ENCODE data around the gene SNTG2.

Gene SNTG2

DNA sequence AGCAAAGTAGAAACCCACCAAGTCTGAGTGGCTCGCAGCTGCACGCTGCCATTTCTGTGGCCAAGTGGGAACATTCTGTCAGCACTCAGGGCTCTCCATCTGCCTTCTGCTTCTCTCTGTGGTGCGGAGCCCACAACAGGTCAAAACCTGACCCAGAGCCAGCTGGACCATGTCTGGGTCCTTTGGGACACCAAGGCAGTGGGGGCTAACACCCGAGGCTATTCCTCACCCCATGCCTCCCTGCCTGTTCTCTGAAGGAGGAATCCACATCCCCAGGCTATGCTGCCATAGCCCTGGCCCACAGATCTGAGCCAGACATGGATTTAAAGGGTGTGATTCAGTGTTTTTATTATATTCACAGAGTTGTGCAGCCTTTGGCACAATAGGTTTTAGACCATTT is 86.4 kb downstream of the SNTG2 start:
- Histone ChIP-seq H3K27me3 (ENCODE audit: control insufficient read depth, insufficient read depth, low read length) (no peaks in the 10 kb centered on the region), H3K9me3 (ENCODE audit: control insufficient read depth, low read depth, low read length) (no peaks in the 10 kb centered on the region), H3K27ac (ENCODE audit: low read length) (no peak overlapping the region), H3K9ac (ENCODE audit: low read length) (no peak overlapping the region), H3K4me1 (ENCODE audit: control insufficient read depth, low read depth, low read length) (peaks cover 8% of the 10 kb centered on the region), H3K36me3 (ENCODE audit: control insufficient read depth, low read depth, low read length) (no peaks in the 10 kb centered on the region), H3K4me3 (ENCODE audit: low read length) (no peak overlapping the region)

DNA sequence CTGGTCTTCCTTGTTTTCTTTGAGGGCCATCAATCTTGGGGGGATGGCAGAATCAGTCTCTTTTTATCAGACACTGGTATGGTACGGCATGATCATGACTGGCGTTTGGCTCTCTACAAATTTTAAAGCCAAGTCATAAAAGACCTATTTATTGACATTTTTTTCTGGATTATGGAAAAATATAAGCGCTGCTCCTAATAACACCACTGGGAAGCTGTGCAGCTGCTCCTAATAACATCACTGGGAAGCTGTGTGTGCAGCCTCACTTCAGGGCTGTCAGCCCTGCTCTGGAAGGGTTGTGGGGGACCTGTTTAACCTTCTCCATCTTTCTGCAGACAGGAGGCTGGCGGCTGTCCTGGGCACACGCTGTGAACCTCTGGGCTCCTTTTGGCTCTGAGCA is 88.9 kb downstream of the SNTG2 start:
- Histone ChIP-seq H3K9ac (ENCODE audit: low read length) (no peak overlapping the region), H3K36me3 (ENCODE audit: control insufficient read depth, low read depth, low read length) (no peaks in the 10 kb centered on the region), H3K27me3 (ENCODE audit: control insufficient read depth, insufficient read depth, low read length) (no peaks in the 10 kb centered on the region), H3K27ac (ENCODE audit: low read length) (no peak overlapping the region), H3K4me3 (ENCODE audit: low read length) (no peak overlapping the region), H3K4me1 (ENCODE audit: control insufficient read depth, low read depth, low read length) (no peaks in the 10 kb centered on the region), H3K9me3 (ENCODE audit: control insufficient read depth, low read depth, low read length) (peaks cover 2% of the 10 kb centered on the region)

DNA sequence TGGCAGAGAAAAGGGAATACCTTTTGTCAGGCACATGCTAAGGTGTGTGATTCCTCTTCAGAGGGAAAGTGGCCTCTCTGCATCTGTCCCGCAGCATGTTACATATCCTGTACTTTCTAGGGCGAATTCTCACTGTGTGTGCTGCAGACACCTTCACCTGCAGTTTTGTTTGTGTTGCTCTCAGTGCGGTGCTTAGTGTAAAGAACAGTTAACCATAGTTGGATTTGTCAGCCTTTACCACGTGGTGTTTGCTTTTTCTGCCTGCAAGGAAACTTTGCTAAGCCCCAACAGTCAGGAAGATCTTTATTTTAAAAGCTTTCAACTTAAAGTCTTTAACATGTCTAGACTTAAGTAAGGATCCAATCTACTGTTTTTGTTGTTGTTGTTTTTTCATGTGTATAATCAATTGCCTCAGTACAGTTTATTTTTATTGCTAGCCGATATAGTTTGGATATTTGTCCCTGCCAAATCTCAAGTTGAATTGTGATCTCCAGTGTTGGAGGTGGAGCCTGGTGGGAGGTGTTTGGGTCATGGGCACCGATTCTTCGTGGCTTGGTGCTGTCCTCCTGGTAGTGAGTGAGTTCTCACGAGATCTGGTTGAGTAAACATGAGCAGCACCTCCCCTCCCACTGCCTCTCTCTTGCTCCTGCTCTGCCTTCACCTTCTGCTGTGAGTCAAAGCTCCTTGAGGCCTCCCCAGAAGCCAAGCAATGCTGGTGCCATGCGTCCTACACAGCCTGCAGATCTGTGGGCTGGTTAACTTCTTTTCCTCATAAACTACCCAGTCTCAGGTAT is 90.6 kb downstream of the SNTG2 start:
- no peak overlapping the region for H3K4me3 ChIP-seq (ENCODE audit: low read length)
- H3K9me3 ChIP-seq (ENCODE audit: control insufficient read depth, low read depth, low read length) = peaks cover 2% of the 10 kb centered on the region
- H3K4me1 ChIP-seq (ENCODE audit: control insufficient read depth, low read depth, low read length) = peaks cover 6% of the 10 kb centered on the region
- no peaks in the 10 kb centered on the region for H3K36me3 ChIP-seq (ENCODE audit: control insufficient read depth, low read depth, low read length)
- no peak overlapping the region for H3K27ac ChIP-seq (ENCODE audit: low read length)
- H3K9ac ChIP-seq (ENCODE audit: low read length) = no peak overlapping the region
- H3K27me3 ChIP-seq (ENCODE audit: control insufficient read depth, insufficient read depth, low read length) = no peaks in the 10 kb centered on the region

DNA sequence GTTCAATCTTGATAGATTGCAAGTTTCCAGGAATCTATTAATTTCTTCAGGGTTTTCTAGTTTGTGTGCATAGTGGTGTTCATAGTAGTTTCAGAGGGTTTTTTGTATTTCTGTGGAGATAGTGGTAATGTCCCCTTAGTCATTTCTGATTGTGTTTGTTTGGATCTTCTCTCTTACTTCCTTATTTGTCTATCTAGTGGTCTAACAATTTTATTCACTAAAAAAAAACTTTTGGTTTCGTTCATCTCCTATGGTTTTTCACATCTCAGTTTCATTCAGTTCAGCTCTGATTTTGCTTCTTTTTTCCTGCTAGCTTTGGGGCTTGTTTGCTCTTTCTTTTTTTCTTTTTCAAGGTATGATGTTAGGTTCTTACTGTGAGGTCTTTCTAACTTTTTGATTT is 94.5 kb downstream of the SNTG2 start:
- Histone ChIP-seq H3K27ac (ENCODE audit: low read length) (no peak overlapping the region), H3K36me3 (ENCODE audit: control insufficient read depth, low read depth, low read length) (no peaks in the 10 kb centered on the region), H3K4me3 (ENCODE audit: low read length) (no peak overlapping the region), H3K27me3 (ENCODE audit: control insufficient read depth, insufficient read depth, low read length) (no peaks in the 10 kb centered on the region), H3K9me3 (ENCODE audit: control insufficient read depth, low read depth, low read length) (peaks cover 9% of the 10 kb centered on the region), H3K9ac (ENCODE audit: low read length) (no peak overlapping the region), H3K4me1 (ENCODE audit: control insufficient read depth, low read depth, low read length) (peaks cover 11% of the 10 kb centered on the region)

DNA sequence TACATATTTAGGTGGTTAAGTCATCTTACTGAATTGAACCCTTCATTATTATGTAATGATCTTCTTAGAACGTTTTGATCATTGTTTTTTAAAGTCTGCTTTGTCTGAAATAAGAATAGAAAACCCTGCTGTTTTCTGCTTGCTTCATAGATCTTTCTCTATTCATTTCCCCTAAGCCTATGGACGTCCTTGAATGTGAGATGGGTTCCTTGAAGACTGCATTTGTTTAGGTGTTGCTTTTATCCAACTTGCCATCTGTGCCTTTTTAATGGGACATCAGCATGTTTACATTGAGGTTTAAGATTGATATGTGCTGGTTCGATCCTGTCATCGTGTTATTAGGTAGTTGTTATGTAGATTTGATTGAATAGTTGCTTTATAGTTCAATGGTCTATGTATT is 95.4 kb downstream of the SNTG2 start:
- Histone ChIP-seq H3K4me3 (ENCODE audit: low read length) (no peak overlapping the region), H3K27ac (ENCODE audit: low read length) (no peak overlapping the region), H3K36me3 (ENCODE audit: control insufficient read depth, low read depth, low read length) (no peaks in the 10 kb centered on the region), H3K9me3 (ENCODE audit: control insufficient read depth, low read depth, low read length) (peaks cover 9% of the 10 kb centered on the region), H3K27me3 (ENCODE audit: control insufficient read depth, insufficient read depth, low read length) (no peaks in the 10 kb centered on the region), H3K9ac (ENCODE audit: low read length) (no peak overlapping the region), H3K4me1 (ENCODE audit: control insufficient read depth, low read depth, low read length) (peaks cover 11% of the 10 kb centered on the region)

DNA sequence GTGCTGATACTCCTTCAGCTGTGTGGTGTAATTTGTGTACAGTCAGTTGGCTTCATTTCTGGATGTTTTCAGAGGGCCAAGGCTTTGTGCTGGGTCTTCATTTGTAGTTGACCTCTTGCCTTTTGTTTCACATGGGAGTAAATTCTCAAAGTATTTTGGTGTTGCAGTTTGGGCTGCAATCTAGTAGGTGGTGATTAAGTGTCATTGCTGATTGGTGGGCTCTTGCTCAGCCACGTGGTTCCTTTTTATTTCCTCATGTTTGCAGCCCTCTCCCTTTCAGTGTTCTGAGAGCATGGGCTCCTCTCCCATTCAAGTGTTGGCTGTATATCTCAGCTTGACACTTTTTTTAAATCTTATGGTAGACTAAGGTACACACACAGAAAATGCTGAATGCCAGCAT is 96.8 kb downstream of the SNTG2 start:
- Histone ChIP-seq H3K27ac (ENCODE audit: low read length) (no peak overlapping the region), H3K36me3 (ENCODE audit: control insufficient read depth, low read depth, low read length) (no peaks in the 10 kb centered on the region), H3K4me3 (ENCODE audit: low read length) (no peak overlapping the region), H3K9ac (ENCODE audit: low read length) (no peak overlapping the region), H3K27me3 (ENCODE audit: control insufficient read depth, insufficient read depth, low read length) (no peaks in the 10 kb centered on the region), H3K4me1 (ENCODE audit: control insufficient read depth, low read depth, low read length) (peaks cover 11% of the 10 kb centered on the region), H3K9me3 (ENCODE audit: control insufficient read depth, low read depth, low read length) (peaks cover 7% of the 10 kb centered on the region)

DNA sequence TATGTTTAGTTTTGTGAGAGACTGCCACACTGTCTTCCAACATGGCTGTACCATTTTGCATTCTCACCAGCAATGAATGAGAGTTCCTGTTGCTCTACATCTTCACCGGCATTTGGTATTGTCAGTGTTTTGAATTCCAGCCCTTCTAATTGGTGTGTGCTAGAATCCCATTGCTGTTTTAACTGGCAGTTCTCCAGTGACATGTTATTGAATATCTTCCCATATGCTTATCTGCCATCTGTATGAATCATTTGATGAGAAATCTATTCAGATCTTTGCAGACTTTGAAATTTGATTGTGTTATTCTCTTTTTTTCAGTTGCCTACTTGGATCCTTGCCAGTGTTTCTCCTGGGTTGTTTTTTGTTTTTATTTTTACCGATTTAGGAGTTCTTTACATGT is 99.0 kb downstream of the SNTG2 start:
- H3K4me1 ChIP-seq (ENCODE audit: control insufficient read depth, low read depth, low read length) = peaks cover 23% of the 10 kb centered on the region
- no peak overlapping the region for H3K27ac ChIP-seq (ENCODE audit: low read length)
- H3K9me3 ChIP-seq (ENCODE audit: control insufficient read depth, low read depth, low read length) = peaks cover 7% of the 10 kb centered on the region
- no peak overlapping the region for H3K4me3 ChIP-seq (ENCODE audit: low read length)
- no peaks in the 10 kb centered on the region for H3K27me3 ChIP-seq (ENCODE audit: control insufficient read depth, insufficient read depth, low read length)
- H3K9ac ChIP-seq (ENCODE audit: low read length) = no peak overlapping the region
- no peaks in the 10 kb centered on the region for H3K36me3 ChIP-seq (ENCODE audit: control insufficient read depth, low read depth, low read length)

DNA sequence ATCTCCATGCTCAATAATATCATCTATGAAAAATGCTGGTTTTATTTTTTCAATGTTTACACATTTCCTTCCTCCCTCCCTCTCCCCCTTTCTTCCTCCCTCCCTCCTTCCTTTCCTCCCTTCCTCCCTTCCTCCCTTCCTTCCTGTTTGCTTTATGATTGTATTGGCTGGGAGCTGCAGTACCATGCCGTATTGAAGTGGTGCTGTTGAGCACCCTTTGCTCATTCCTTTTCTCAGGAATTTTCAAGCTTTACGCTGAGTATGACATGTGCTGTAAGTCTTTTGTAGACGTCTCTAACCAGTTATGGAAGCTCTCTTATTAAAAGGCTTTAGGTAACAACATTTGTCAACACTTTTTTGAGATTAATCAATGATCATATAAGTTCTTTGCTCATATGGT is 100.4 kb downstream of the SNTG2 start:
- Histone ChIP-seq H3K4me1 (ENCODE audit: control insufficient read depth, low read depth, low read length) (peaks cover 29% of the 10 kb centered on the region), H3K9me3 (ENCODE audit: control insufficient read depth, low read depth, low read length) (peaks cover 7% of the 10 kb centered on the region), H3K27me3 (ENCODE audit: control insufficient read depth, insufficient read depth, low read length) (no peaks in the 10 kb centered on the region), H3K4me3 (ENCODE audit: low read length) (no peak overlapping the region), H3K9ac (ENCODE audit: low read length) (no peak overlapping the region), H3K27ac (ENCODE audit: low read length) (no peak overlapping the region), H3K36me3 (ENCODE audit: control insufficient read depth, low read depth, low read length) (no peaks in the 10 kb centered on the region)

DNA sequence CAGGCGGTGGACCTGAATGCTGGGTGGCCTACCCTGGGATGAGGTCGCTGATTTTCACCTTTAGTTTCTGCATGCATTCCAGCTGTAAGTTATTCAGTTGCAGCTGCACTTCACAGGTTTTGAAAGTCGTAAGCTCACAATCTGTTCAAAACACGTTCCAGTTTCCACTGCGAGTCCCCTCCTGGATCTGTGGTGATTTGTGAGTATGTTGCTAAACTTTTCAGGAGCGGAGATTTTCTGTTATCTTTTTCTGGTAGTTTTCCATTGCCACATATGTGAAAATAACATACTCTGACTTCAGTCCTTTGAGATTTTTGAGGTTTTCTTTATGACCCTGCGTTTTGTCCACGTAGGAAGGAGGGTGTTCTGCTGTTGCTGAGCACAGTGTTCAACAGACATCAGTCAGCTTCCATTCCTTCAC is 102.1 kb downstream of the SNTG2 start:
- H3K27me3 ChIP-seq (ENCODE audit: control insufficient read depth, insufficient read depth, low read length) = no peaks in the 10 kb centered on the region
- H3K9me3 ChIP-seq (ENCODE audit: control insufficient read depth, low read depth, low read length) = peaks cover 3% of the 10 kb centered on the region
- no peak overlapping the region for H3K4me3 ChIP-seq (ENCODE audit: low read length)
- H3K4me1 ChIP-seq (ENCODE audit: control insufficient read depth, low read depth, low read length) = peaks cover 22% of the 10 kb centered on the region
- H3K9ac ChIP-seq (ENCODE audit: low read length) = no peak overlapping the region
- H3K27ac ChIP-seq (ENCODE audit: low read length) = no peak overlapping the region
- H3K36me3 ChIP-seq (ENCODE audit: control insufficient read depth, low read depth, low read length) = no peaks in the 10 kb centered on the region

DNA sequence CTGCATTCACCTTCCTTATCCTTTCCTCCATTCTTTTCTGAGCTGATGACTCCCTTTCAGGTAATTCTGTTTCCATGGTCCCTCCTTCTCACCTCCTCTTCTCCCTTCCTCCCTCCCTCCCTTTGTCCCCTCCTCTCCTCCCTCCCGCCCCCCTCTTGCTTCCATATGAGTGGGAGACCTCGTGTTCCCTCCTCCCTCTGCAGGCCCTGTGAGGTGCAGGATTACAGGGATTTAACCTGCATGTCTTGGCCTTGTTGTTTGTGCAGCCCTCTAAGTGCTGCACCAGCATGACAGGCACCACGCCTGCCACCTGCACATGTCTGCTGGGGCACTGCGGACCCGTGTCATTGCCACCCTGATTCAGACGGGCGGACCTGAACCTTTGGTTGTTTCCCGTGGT is 103.1 kb downstream of the SNTG2 start:
- no peaks in the 10 kb centered on the region for H3K36me3 ChIP-seq (ENCODE audit: control insufficient read depth, low read depth, low read length)
- peaks cover 22% of the 10 kb centered on the region for H3K4me1 ChIP-seq (ENCODE audit: control insufficient read depth, low read depth, low read length)
- no peaks in the 10 kb centered on the region for H3K27me3 ChIP-seq (ENCODE audit: control insufficient read depth, insufficient read depth, low read length)
- H3K27ac ChIP-seq (ENCODE audit: low read length) = no peak overlapping the region
- H3K9ac ChIP-seq (ENCODE audit: low read length) = no peak overlapping the region
- H3K9me3 ChIP-seq (ENCODE audit: control insufficient read depth, low read depth, low read length) = no peaks in the 10 kb centered on the region
- no peak overlapping the region for H3K4me3 ChIP-seq (ENCODE audit: low read length)

DNA sequence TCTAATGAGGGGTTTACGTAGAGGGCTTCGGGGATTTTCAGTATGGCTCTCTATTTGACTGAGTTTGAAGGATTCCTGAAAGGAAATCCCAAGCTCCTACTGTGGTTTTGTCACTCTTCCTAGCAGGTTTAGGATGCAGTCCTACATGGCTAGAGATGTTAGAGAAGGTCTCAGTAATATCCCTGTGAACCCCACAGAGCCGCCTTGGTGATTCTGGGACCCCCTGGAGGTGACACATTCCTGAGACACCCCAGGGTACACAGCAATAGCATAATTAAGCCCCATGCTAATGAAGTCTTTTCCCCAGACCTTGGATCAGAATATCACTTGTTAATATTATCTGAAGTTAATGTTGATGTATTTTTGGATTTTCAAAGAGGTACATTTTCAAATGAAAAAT is 103.8 kb downstream of the SNTG2 start:
- H3K27me3 ChIP-seq (ENCODE audit: control insufficient read depth, insufficient read depth, low read length) = no peaks in the 10 kb centered on the region
- no peak overlapping the region for H3K9ac ChIP-seq (ENCODE audit: low read length)
- no peaks in the 10 kb centered on the region for H3K36me3 ChIP-seq (ENCODE audit: control insufficient read depth, low read depth, low read length)
- H3K4me1 ChIP-seq (ENCODE audit: control insufficient read depth, low read depth, low read length) = peaks cover 22% of the 10 kb centered on the region
- H3K4me3 ChIP-seq (ENCODE audit: low read length) = no peak overlapping the region
- H3K27ac ChIP-seq (ENCODE audit: low read length) = no peak overlapping the region
- no peaks in the 10 kb centered on the region for H3K9me3 ChIP-seq (ENCODE audit: control insufficient read depth, low read depth, low read length)

DNA sequence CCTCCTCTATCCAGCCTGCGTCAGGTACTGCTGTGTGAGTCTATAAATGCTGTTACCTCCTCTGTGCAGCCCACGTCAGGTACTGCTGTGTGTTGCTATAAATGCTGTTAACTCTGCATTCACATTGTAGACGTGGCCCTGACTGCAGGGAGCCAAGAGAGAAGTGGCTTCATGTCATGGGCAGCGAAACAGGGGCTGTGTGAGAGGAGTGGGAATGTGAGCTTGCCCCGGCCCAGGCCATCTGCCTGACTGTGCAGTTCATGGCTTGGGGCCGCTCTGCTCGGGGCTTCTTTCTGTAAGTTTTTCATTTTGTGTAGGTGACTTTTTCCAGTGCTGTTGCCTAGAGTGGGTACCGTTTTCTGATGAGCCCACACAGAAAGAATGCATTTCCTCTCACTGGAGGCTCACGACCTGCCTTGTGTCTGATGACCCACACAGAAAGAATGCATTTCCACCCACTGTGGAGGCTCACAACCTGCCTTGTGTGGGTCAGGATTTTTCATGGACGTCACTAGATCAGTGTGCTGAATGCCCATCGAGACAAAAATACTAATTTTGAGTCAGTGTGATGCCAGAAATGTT is 104.5 kb downstream of the SNTG2 start:
- H3K4me3 ChIP-seq (ENCODE audit: low read length) = no peak overlapping the region

More for the DNA sequence above, 104.5 kb downstream of the SNTG2 start:
- no peaks in the 10 kb centered on the region for H3K36me3 ChIP-seq (ENCODE audit: control insufficient read depth, low read depth, low read length)
- H3K9me3 ChIP-seq (ENCODE audit: control insufficient read depth, low read depth, low read length) = no peaks in the 10 kb centered on the region
- H3K9ac ChIP-seq (ENCODE audit: low read length) = no peak overlapping the region
- H3K27ac ChIP-seq (ENCODE audit: low read length) = no peak overlapping the region
- H3K4me1 ChIP-seq (ENCODE audit: control insufficient read depth, low read depth, low read length) = peaks cover 22% of the 10 kb centered on the region
- no peaks in the 10 kb centered on the region for H3K27me3 ChIP-seq (ENCODE audit: control insufficient read depth, insufficient read depth, low read length)
